Mesendoderm (in vitro differentiated cells): ENCODE results near the gene TIGIT.

Experiments
- DNase-seq: peaks from one replicate; pipeline ENCODE4 v3.0.0; 2013
- H2AK5ac ChIP-seq: 2 replicates; pipeline ENCODE4 v1.6.1; 2013; ENCODE audit warnings: low read length, inconsistent platforms
- H2BK120ac ChIP-seq: 2 replicates; pipeline ENCODE4 v1.6.1; 2013; ENCODE audit warnings: low read depth, mild to moderate bottlenecking, low read length, moderate library complexity, mixed read lengths
- H2BK15ac ChIP-seq: replicated peaks from 2 replicates; pipeline ENCODE4 v1.6.1; 2013; ENCODE audit warnings: low read depth, mild to moderate bottlenecking, moderate library complexity
- H2BK5ac ChIP-seq: 2 replicates; pipeline ENCODE4 v1.6.1; 2013; ENCODE audit warnings: low read length, inconsistent platforms
- H3K18ac ChIP-seq: 2 replicates; pipeline ENCODE4 v1.6.1; 2013; ENCODE audit warnings: mild to moderate bottlenecking, low read length, mixed read lengths
- H3K23ac ChIP-seq: one replicate; pipeline ENCODE4 v1.6.1; 2013; ENCODE audit warnings: low read length
- H3K27ac ChIP-seq: 2 replicates; pipeline ENCODE4 v1.5.1; 2013; ENCODE audit warnings: low read depth, mild to moderate bottlenecking, inconsistent platforms, low read length, moderate library complexity
- H3K27me3 ChIP-seq: 2 replicates; pipeline ENCODE4 v1.6.1; 2013; ENCODE audit warnings: low read length, control low read depth, mild to moderate bottlenecking, inconsistent platforms; ENCODE audit not compliant: insufficient read depth, poor library complexity
- H3K36me3 ChIP-seq: 2 replicates; pipeline ENCODE4 v1.6.1; 2013; ENCODE audit warnings: low read length, inconsistent platforms; ENCODE audit not compliant: control insufficient read depth, insufficient read depth
- H3K4ac ChIP-seq: one replicate; pipeline ENCODE4 v1.6.1; 2013; ENCODE audit warnings: low read depth, mild to moderate bottlenecking, low read length, moderate library complexity
- H3K4me1 ChIP-seq: 2 replicates; pipeline ENCODE4 v1.6.1; 2013; ENCODE audit warnings: low read depth, low read length, inconsistent platforms; ENCODE audit not compliant: control insufficient read depth
- H3K4me2 ChIP-seq: 2 replicates; pipeline ENCODE4 v1.6.1; 2013; ENCODE audit warnings: low read length
- H3K4me3 ChIP-seq: 2 replicates; pipeline ENCODE4 v1.5.1; 2013; ENCODE audit warnings: mild to moderate bottlenecking, low read length
- H3K56ac ChIP-seq: one replicate; pipeline ENCODE4 v1.6.1; 2013; ENCODE audit warnings: low read length
- H3K79me1 ChIP-seq: 2 replicates; pipeline ENCODE4 v1.6.1; 2013; ENCODE audit warnings: low read length, inconsistent platforms
- H3K79me2 ChIP-seq: 2 replicates; pipeline ENCODE4 v1.6.1; 2013; ENCODE audit warnings: mild to moderate bottlenecking, low read length; ENCODE audit not compliant: control insufficient read depth, insufficient read depth
- H3K9ac ChIP-seq: 2 replicates; pipeline ENCODE4 v1.6.1; 2013; ENCODE audit warnings: low read length, inconsistent platforms
- H4K5ac ChIP-seq: one replicate; pipeline ENCODE4 v1.6.1; 2013; ENCODE audit warnings: low read length
- H4K8ac ChIP-seq: one replicate; pipeline ENCODE4 v1.6.1; 2013; ENCODE audit warnings: low read depth, mild to moderate bottlenecking, control low read depth, low read length, moderate library complexity
- WGBS: extraction: QIAGEN DNeasy Blood & Tissue Kit; methylation state at CpG from one replicate; pipeline ENCODE4 v1.1.7; 2013; ENCODE audit warnings: low lambda C conversion rate, missing lambda C conversion rate; ENCODE audit not compliant: insufficient coverage; ENCODE audit errors: extremely low coverage; 5-methylcytosine and 5-hydroxymethylcytosine counted together

TIGIT gene

GRCh38 chr3:114307222-114307830, 13.5 kb downstream of the TIGIT start:
- Histone ChIP-seq H3K4me3 (no peak overlapping the region), H3K18ac (no peak overlapping the region), H4K5ac (no peak overlapping the region), H3K4me1 (no peaks in the 10 kb centered on the region), H3K4ac (no peak overlapping the region), H2BK15ac (no peak overlapping the region), H2BK120ac (no peak overlapping the region), H3K4me2 (no peak overlapping the region), H3K56ac (no peak overlapping the region), H3K27me3 (no peaks in the 10 kb centered on the region), H3K79me2 (no peaks in the 10 kb centered on the region), H3K36me3 (no peaks in the 10 kb centered on the region), H3K27ac (no peak overlapping the region), H2AK5ac (no peak overlapping the region), H4K8ac (no peak overlapping the region), H2BK5ac (no peak overlapping the region), H3K79me1 (no peaks in the 10 kb centered on the region), H3K9ac (no peak overlapping the region), H3K23ac (no peak overlapping the region)
- no CpG with 5 or more reads among the region's 8 CpGs for WGBS
- DNase-seq, result no peak

- Histone ChIP-seq H3K56ac (no peak overlapping the region), H2BK5ac (no peak overlapping the region), H3K18ac (no peak overlapping the region), H4K8ac (no peak overlapping the region), H3K4me1 (no peaks in the 10 kb centered on the region), H3K4me3 (no peak overlapping the region), H3K27me3 (no peaks in the 10 kb centered on the region), H2AK5ac (no peak overlapping the region), H3K36me3 (no peaks in the 10 kb centered on the region), H3K79me2 (no peaks in the 10 kb centered on the region), H3K4me2 (no peak overlapping the region), H3K27ac (no peak overlapping the region), H2BK120ac (no peak overlapping the region), H3K9ac (no peak overlapping the region), H3K79me1 (no peaks in the 10 kb centered on the region), H3K4ac (no peak overlapping the region), H4K5ac (no peak overlapping the region), H3K23ac (no peak overlapping the region), H2BK15ac (no peak overlapping the region)
- no CpG with 5 or more reads among the region's 3 CpGs for WGBS
- DNase-seq, result no peak
These were observed 14.0 kb downstream of the TIGIT start for GRCh38 chr3:114307832-114308231.

- H2AK5ac ChIP-seq, result no peak overlapping the region
- no peak overlapping the region for H3K27ac ChIP-seq
- DNase-seq, result no peak
- no peaks in the 10 kb centered on the region for H3K79me2 ChIP-seq
- no peak overlapping the region for H2BK120ac ChIP-seq
- H3K23ac ChIP-seq, result no peak overlapping the region
- no peaks in the 10 kb centered on the region for H3K4me1 ChIP-seq
- H2BK15ac ChIP-seq, result no peak overlapping the region
- WGBS, result no CpG with 5 or more reads among the region's 2 CpGs
- no peak overlapping the region for H3K4ac ChIP-seq
- H4K5ac ChIP-seq, result no peak overlapping the region
- no peak overlapping the region for H3K4me3 ChIP-seq
- no peak overlapping the region for H4K8ac ChIP-seq
- no peaks in the 10 kb centered on the region for H3K27me3 ChIP-seq
- no peaks in the 10 kb centered on the region for H3K79me1 ChIP-seq
- H2BK5ac ChIP-seq, result no peak overlapping the region
- H3K56ac ChIP-seq, result no peak overlapping the region
- H3K36me3 ChIP-seq, result no peaks in the 10 kb centered on the region
- no peak overlapping the region for H3K18ac ChIP-seq
- H3K4me2 ChIP-seq, result no peak overlapping the region
- no peak overlapping the region for H3K9ac ChIP-seq
These were observed 14.5 kb downstream of the TIGIT start for GRCh38 chr3:114308377-114308776.

- Histone ChIP-seq H3K9ac (no peak overlapping the region), H3K36me3 (no peaks in the 10 kb centered on the region), H3K4me1 (no peaks in the 10 kb centered on the region), H3K18ac (no peak overlapping the region), H3K4me3 (no peak overlapping the region), H3K27ac (no peak overlapping the region), H2BK5ac (no peak overlapping the region), H2BK15ac (no peak overlapping the region), H2BK120ac (no peak overlapping the region), H3K79me2 (no peaks in the 10 kb centered on the region), H3K27me3 (no peaks in the 10 kb centered on the region), H4K5ac (no peak overlapping the region), H3K56ac (no peak overlapping the region), H3K4ac (no peak overlapping the region), H4K8ac (no peak overlapping the region), H3K23ac (no peak overlapping the region), H3K79me1 (no peaks in the 10 kb centered on the region), H3K4me2 (no peak overlapping the region), H2AK5ac (no peak overlapping the region)
- WGBS, result no CpG with 5 or more reads among the region's 5 CpGs
- DNase-seq, result no peak
These were observed 15.0 kb downstream of the TIGIT start for GRCh38 chr3:114308830-114309229.

- no peak overlapping the region for H2AK5ac ChIP-seq
- H2BK120ac ChIP-seq, result no peak overlapping the region
- no peak overlapping the region for H3K23ac ChIP-seq
- H3K18ac ChIP-seq, result no peak overlapping the region
- H2BK15ac ChIP-seq, result no peak overlapping the region
- DNase-seq, result no peak
- H4K5ac ChIP-seq, result no peak overlapping the region
- H3K36me3 ChIP-seq, result no peaks in the 10 kb centered on the region
- H3K4me1 ChIP-seq, result no peaks in the 10 kb centered on the region
- no peaks in the 10 kb centered on the region for H3K79me1 ChIP-seq
- H3K27me3 ChIP-seq, result no peaks in the 10 kb centered on the region
- H3K9ac ChIP-seq, result no peak overlapping the region
- no CpG with 5 or more reads among the region's 2 CpGs for WGBS
- no peak overlapping the region for H3K27ac ChIP-seq
- no peak overlapping the region for H4K8ac ChIP-seq
- H3K4me2 ChIP-seq, result no peak overlapping the region
- H3K79me2 ChIP-seq, result no peaks in the 10 kb centered on the region
- no peak overlapping the region for H3K4me3 ChIP-seq
- H3K4ac ChIP-seq, result no peak overlapping the region
- no peak overlapping the region for H2BK5ac ChIP-seq
- no peak overlapping the region for H3K56ac ChIP-seq
These were observed 16.9 kb downstream of the TIGIT start for GRCh38 chr3:114310695-114311094.

- Histone ChIP-seq H3K9ac (no peak overlapping the region), H2BK15ac (no peak overlapping the region), H3K79me1 (no peaks in the 10 kb centered on the region), H3K79me2 (no peaks in the 10 kb centered on the region), H2BK120ac (no peak overlapping the region), H4K5ac (no peak overlapping the region), H3K4me1 (no peaks in the 10 kb centered on the region), H3K4me2 (no peak overlapping the region), H3K56ac (no peak overlapping the region), H2BK5ac (no peak overlapping the region), H3K27me3 (no peaks in the 10 kb centered on the region), H3K27ac (no peak overlapping the region), H3K4me3 (no peak overlapping the region), H3K18ac (no peak overlapping the region), H3K36me3 (no peaks in the 10 kb centered on the region), H3K4ac (no peak overlapping the region), H2AK5ac (no peak overlapping the region), H3K23ac (no peak overlapping the region), H4K8ac (no peak overlapping the region)
- no peak for DNase-seq
- no CpG with 5 or more reads among the region's 2 CpGs for WGBS
These were observed 19.6 kb downstream of the TIGIT start for GRCh38 chr3:114313426-114313825.
